SK-N-SH (cell line): ENCODE results near the gene CDC123. TPM values are rescaled to one million over a fixed set of nuclear protein-coding genes. Genes with fewer than 3 reads are reported as not detected.

ENCODE experiments used
- CTCF ChIA-PET: fragments of 300-600, 350-600 bp; formaldehyde crosslinking; extraction: SDS; loops from one replicate; lab custom pipeline; 2021; lab: Yijun Ruan, JAX
- POLR2A ChIA-PET: fragments of 350-600 bp; sonication (Branson Sonifier 250); formaldehyde crosslinking; extraction: SDS; loops from one replicate; lab custom pipeline; 2020; ENCODE audit warnings: antibody characterized with exemption, inconsistent platforms; lab: Yijun Ruan, JAX
- DNase-seq: peaks from one replicate; pipeline ENCODE4 v3.0.0; 2012
- H2AFZ ChIP-seq: fragments of 200-600 bp; sonication (generic); 2 replicates; pipeline ENCODE4 v1.8.1; 2016; ENCODE audit warnings: antibody characterized with exemption, mild to moderate bottlenecking, low read depth
- H3F3A ChIP-seq: fragments of 200-600 bp; sonication (generic); replicated peaks from 2 replicates; pipeline ENCODE3; 2016; ENCODE audit warnings: antibody characterized with exemption, mild to moderate bottlenecking; ENCODE audit not compliant: insufficient read depth
- H3K27ac ChIP-seq, 2 experiments: fragments of 200-500 bp in 1 of 2; fragments of 200-600 bp in 1 of 2; sonication (Bioruptor generic) in 1 of 2; sonication (generic), shearing (Covaris generic) in 1 of 2; 2 replicates each; pipeline versions ENCODE4 v1.5.1 to v1.6.1; 2014 to 2016; ENCODE audit warnings: low read depth in 2 of 2, inconsistent platforms in 1 of 2, low read length in 1 of 2, mild to moderate bottlenecking in 1 of 2, mixed read lengths in 1 of 2
- H3K27me3 ChIP-seq: fragments of 200-600 bp; sonication (generic), shearing (Covaris generic); 2 replicates; pipeline ENCODE4 v1.6.1; 2016; ENCODE audit warnings: mixed run types; ENCODE audit not compliant: insufficient read depth
- H3K36me3 ChIP-seq, 2 experiments: fragments of 200-500 bp in 1 of 2; fragments of 200-600 bp in 1 of 2; sonication (Bioruptor generic) in 1 of 2; sonication (generic) in 1 of 2; replicated peaks in 1 of 2; 2 replicates each; pipeline versions ENCODE3 to v1.5.1; 2014 to 2016; ENCODE audit warnings: low read length in 1 of 2, mild to moderate bottlenecking in 1 of 2; ENCODE audit not compliant: insufficient read depth in 2 of 2, control insufficient read depth in 1 of 2
- H3K4me1 ChIP-seq, 2 experiments: fragments of 200-500 bp in 1 of 2; fragments of 200-600 bp in 1 of 2; sonication (Bioruptor generic) in 1 of 2; sonication (generic), shearing (Covaris generic) in 1 of 2; 2 replicates each; pipeline versions ENCODE4 v1.5.1 to v1.6.1; 2014 to 2016; ENCODE audit warnings: low read depth in 1 of 2, low read length in 1 of 2, mixed run types in 1 of 2; ENCODE audit not compliant: insufficient read depth in 2 of 2, control insufficient read depth in 1 of 2
- H3K4me2 ChIP-seq: fragments of 200-600 bp; sonication (generic), shearing (Covaris generic); 2 replicates; pipeline ENCODE4 v1.6.1; 2017; ENCODE audit warnings: mixed run types
- H3K4me3 ChIP-seq, 2 experiments: fragments of 200-500 bp in 1 of 2; fragments of 200-600 bp in 1 of 2; sonication (Bioruptor generic) in 1 of 2; sonication (generic), shearing (Covaris generic) in 1 of 2; 2 replicates each; pipeline versions ENCODE4 v1.5.1 to v1.8.1; 2014 to 2016; ENCODE audit warnings: low read depth in 2 of 2, inconsistent platforms in 1 of 2, low read length in 1 of 2, mild to moderate bottlenecking in 1 of 2, mixed read lengths in 1 of 2, moderate library complexity in 1 of 2
- H3K79me2 ChIP-seq: fragments of 200-600 bp; sonication (generic); 2 replicates; pipeline ENCODE4 v1.8.1; 2017; ENCODE audit warnings: mild to moderate bottlenecking; ENCODE audit not compliant: insufficient read depth
- H3K9ac ChIP-seq: fragments of 200-600 bp; sonication (generic); 2 replicates; pipeline ENCODE4 v1.6.1; 2017; ENCODE audit warnings: mixed run types
- H3K9me2 ChIP-seq: fragments of 200-600 bp; sonication (generic); 2 replicates; pipeline ENCODE4 v1.6.1; 2017; ENCODE audit warnings: mixed run types
- H3K9me3 ChIP-seq: fragments of 200-600 bp; sonication (generic); 2 replicates; pipeline ENCODE4 v1.6.1; 2017; ENCODE audit warnings: mixed run types, mild to moderate bottlenecking, moderate library complexity
- H4K20me1 ChIP-seq: fragments of 200-600 bp; sonication (generic); 2 replicates; pipeline ENCODE4 v1.6.1; 2017; ENCODE audit warnings: mild to moderate bottlenecking, mixed run types; ENCODE audit not compliant: insufficient read depth
- EZH2phosphoT487 ChIP-seq: fragments of 200-600 bp; sonication (generic); IDR thresholded peaks from 2 replicates; pipeline ENCODE4 v1.6.1; 2017; ENCODE audit warnings: low read depth, mixed run types, mild to moderate bottlenecking, antibody characterized with exemption, moderate library complexity, borderline replicate concordance
- GATA2 ChIP-seq: sonication (generic); formaldehyde crosslinking; IDR thresholded peaks from 2 replicates; pipeline ENCODE4 v1.5.0; 2020; ENCODE audit warnings: mild to moderate bottlenecking, missing genetic modification reagents
- IRF3 ChIP-seq: fragments of 150-350 bp; IDR thresholded peaks from 2 replicates; pipeline ENCODE4 v1.6.1; 2016; ENCODE audit warnings: mild to moderate bottlenecking, low read depth, low read length
- MXI1 ChIP-seq: IDR thresholded peaks from 2 replicates; pipeline ENCODE4 v1.6.1; 2012; ENCODE audit warnings: mild to moderate bottlenecking, low read depth, low read length, improper control_type of control experiment
- NRF1 ChIP-seq: IDR thresholded peaks from 2 replicates; pipeline ENCODE4 v1.6.1; 2012; ENCODE audit warnings: low read depth, mild to moderate bottlenecking, low read length
- RAD21 ChIP-seq: IDR thresholded peaks from 2 replicates; pipeline ENCODE4 v1.6.1; 2012; ENCODE audit warnings: mild to moderate bottlenecking, low read length
- REST ChIP-seq: IDR thresholded peaks from 2 replicates; pipeline ENCODE4 v1.6.1; 2012; ENCODE audit warnings: mild to moderate bottlenecking, low read depth, low read length, moderate library complexity
- RFX5 ChIP-seq: IDR thresholded peaks from 2 replicates; pipeline ENCODE4 v1.6.1; 2012; ENCODE audit warnings: mild to moderate bottlenecking, improper control_type of control experiment, low read length
- TCF12 ChIP-seq: IDR thresholded peaks from 2 replicates; pipeline ENCODE4 v1.4.0; 2012
- USF1 ChIP-seq: IDR thresholded peaks from 2 replicates; pipeline ENCODE4 v1.4.0; 2012; ENCODE audit warnings: low read depth, borderline replicate concordance
- ZBTB33 ChIP-seq: IDR thresholded peaks from 2 replicates; pipeline ENCODE4 v1.4.0; 2012; ENCODE audit warnings: low read depth, borderline replicate concordance
- WGBS: methylation state at CpG from one replicate; pipeline ENCODE4 v1.1.6; 2017; ENCODE audit warnings: low lambda C conversion rate; 5-methylcytosine and 5-hydroxymethylcytosine counted together
- polyA plus RNA-seq, 3 experiments: library from polyadenylated mRNA; depleted of rRNA; stranded (reverse); fragments of >200 nt; gene quantifications; 2 replicates each; pipeline ENCODE4 v1.2.3, GENCODE V29; 2012

Gene CDC123
- polyA plus RNA-seq, 1 of the 3 experiments (the other 2 are of a cell fraction), result 139 TPM

DNA sequence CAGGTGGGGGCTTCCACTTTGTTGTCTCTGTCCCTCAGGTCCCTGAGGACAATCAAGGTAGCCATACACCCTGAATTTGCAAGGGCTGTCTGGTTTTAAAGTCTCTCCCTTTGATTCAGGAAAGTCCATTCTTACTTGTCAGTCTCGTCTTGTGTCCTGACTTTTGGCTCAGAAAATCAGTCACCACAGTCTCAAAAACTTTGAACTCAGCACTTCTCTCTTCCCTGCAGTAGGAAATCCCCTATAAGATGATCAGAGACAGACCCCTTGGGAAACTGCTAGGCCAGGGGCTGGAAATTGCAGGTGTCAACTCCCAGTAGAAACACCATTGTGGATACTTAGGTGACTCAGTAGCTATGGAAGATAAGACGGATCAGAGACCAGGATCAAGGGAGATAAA, 73.1 kb downstream of the CDC123 start:
- ChIA-PET CTCF (interaction anchor here (1.5 kb wide), 1 partner anchor 806 kb away, joined by 3 read pairs; no protein-coding TSS in a partner anchor), POLR2A (no interaction called here)
- H3K9ac ChIP-seq, result no peak overlapping the region
- H3K27ac ChIP-seq, result no peak overlapping the region
- H3K36me3 ChIP-seq, result no peaks in the 10 kb centered on the region
- H3K79me2 ChIP-seq, result no peaks in the 10 kb centered on the region
- no peak overlapping the region for H2AFZ ChIP-seq
- H3K4me2 ChIP-seq, result no peak overlapping the region
- H3K4me3 ChIP-seq, result no peak overlapping the region
- DNase-seq, result no peak
- H3F3A ChIP-seq, result no peaks in the 10 kb centered on the region
- TF ChIP-seq ZBTB33, result no peak
- TF ChIP-seq EZH2phosphoT487, result no peak
- TF ChIP-seq RFX5, result no peak
- TF ChIP-seq REST, result no peak
- no peak for TF ChIP-seq RAD21
- TF ChIP-seq NRF1, result no peak
- no peak for TF ChIP-seq TCF12
- TF ChIP-seq USF1, result no peak
- TF ChIP-seq IRF3, result no peak
- no peak for TF ChIP-seq GATA2 (CRISPR knock-in tag)
- TF ChIP-seq MXI1, result no peak
- no peaks in the 10 kb centered on the region for H3K27me3 ChIP-seq
- WGBS, result 92% methylated on average over 2 of the region's 2 CpGs
- no peaks in the 10 kb centered on the region for H4K20me1 ChIP-seq
- no peaks in the 10 kb centered on the region for H3K9me3 ChIP-seq
- no peaks in the 10 kb centered on the region for H3K9me2 ChIP-seq
- peaks cover 0 to 6% of the 10 kb centered on the region in 2 experiments; a peak in 2 of 4 replicates for H3K4me1 ChIP-seq
